A673 (cell line): ENCODE data around the gene UTP20. TPM values are rescaled to one million over a fixed set of nuclear protein-coding genes. Genes with fewer than 3 reads are reported as not detected.

Experiments used
- BruUV-seq: library from RNA; stranded (reverse); fragments of 400-500 nt; replicated peaks from 2 replicates; lab custom pipeline; 2021; lab: Mats Ljungman, UMichigan
- CTCF ChIA-PET: fragments of 300-600 bp; sonication (Branson Sonifier 250); formaldehyde crosslinking; loops from one replicate; lab custom pipeline; 2022; ENCODE audit warnings: antibody characterized with exemption; lab: Charles Lee
- POLR2A ChIA-PET: fragments of 300-600 bp; sonication (Branson Sonifier 250); formaldehyde crosslinking; loops from one replicate; lab custom pipeline; 2022; ENCODE audit warnings: antibody characterized with exemption; ENCODE audit not compliant: low non-redundant PET; lab: Charles Lee
- DNase-seq: peaks from one replicate; pipeline ENCODE4 v3.0.0-alpha.2; 2015; ENCODE audit warnings: low spot score
- H3K27ac ChIP-seq: fragments of 200-600 bp; sonication (generic); 2 replicates; pipeline ENCODE4 v1.5.1; 2016; ENCODE audit warnings: mixed run types, low read depth, mild to moderate bottlenecking, mixed read lengths, antibody characterized with exemption, low read length; ENCODE audit not compliant: poor library complexity, severe bottlenecking
- H3K27me3 ChIP-seq: fragments of 200-600 bp; sonication (generic); replicated peaks from 2 replicates; pipeline ENCODE4 v1.6.1; 2017; ENCODE audit warnings: mixed run types, low read depth, mild to moderate bottlenecking, mixed read lengths, antibody characterized with exemption, low read length; ENCODE audit not compliant: insufficient read depth, poor library complexity
- H3K36me3 ChIP-seq: fragments of 200-600 bp; sonication (generic); 2 replicates; pipeline ENCODE4 v1.6.1; 2016; ENCODE audit warnings: mixed run types, mild to moderate bottlenecking, mixed read lengths, antibody characterized with exemption, low read length; ENCODE audit not compliant: insufficient read depth, poor library complexity, severe bottlenecking
- H3K4me1 ChIP-seq: fragments of 200-600 bp; sonication (generic); 2 replicates; pipeline ENCODE4 v1.6.1; 2017; ENCODE audit warnings: mixed run types, mild to moderate bottlenecking, mixed read lengths, antibody characterized with exemption, low read length; ENCODE audit not compliant: insufficient read depth, poor library complexity, severe bottlenecking
- H3K4me3 ChIP-seq: fragments of 200-600 bp; sonication (generic); 2 replicates; pipeline ENCODE4 v1.5.1; 2016; ENCODE audit warnings: low read depth, mixed run types, mild to moderate bottlenecking, mixed read lengths, low read length; ENCODE audit not compliant: poor library complexity, severe bottlenecking
- H3K9me3 ChIP-seq: fragments of 200-600 bp; sonication (generic); 2 replicates; pipeline ENCODE4 v1.6.1; 2016; ENCODE audit warnings: mixed run types, low read depth, mild to moderate bottlenecking, mixed read lengths, antibody characterized with exemption, low read length; ENCODE audit not compliant: poor library complexity, severe bottlenecking
- CTCF ChIP-seq: fragments of 300-800, 200-600 bp; sonication (generic); conservative IDR thresholded peaks from 2 replicates; pipeline ENCODE4 v1.5.1; 2017; ENCODE audit warnings: low read depth, mild to moderate bottlenecking, antibody characterized with exemption, low read length, moderate library complexity, mixed read lengths
- EZH2 ChIP-seq: fragments of 200-600 bp; sonication (generic); IDR thresholded peaks from 2 replicates; pipeline ENCODE4 v1.6.1; 2017; ENCODE audit warnings: borderline replicate concordance, low read depth, mild to moderate bottlenecking, mixed read lengths, antibody characterized with exemption, low read length; ENCODE audit not compliant: poor library complexity, severe bottlenecking
- intact Hi-C: fragments of 100-400 bp; cut with micrococcal nuclease; formaldehyde crosslinking; loops from one replicate; pipeline ENCODE4 v1.10.0; 2022; ENCODE audit not compliant: unreplicated experiment
- total RNA-seq: library from RNA; stranded (reverse); gene quantifications from 2 replicates; pipeline ENCODE4 v1.2.3, GENCODE V29; 2021

The UTP20 gene
- total RNA-seq, 1 experiment from 2014 or later = 53.5 TPM

- POLR2A ChIA-PET = no interaction called here
- Histone ChIP-seq H3K4me3 (no peak overlapping the region), H3K36me3 (no peaks in the 10 kb centered on the region), H3K27me3 (no peaks in the 10 kb centered on the region), H3K9me3 (no peaks in the 10 kb centered on the region), H3K4me1 (no peaks in the 10 kb centered on the region), H3K27ac (no peak overlapping the region)
- CTCF ChIA-PET = no interaction called here
- TF ChIP-seq EZH2 = no peak
- no peak for TF ChIP-seq CTCF
- DNase-seq = no peak
- intact Hi-C loops = no loop called here
- no TSS peak for BruUV-seq
These were observed 22.5 kb upstream of the UTP20 start for GRCh38 chr12:101257357-101257756.

GRCh38 chr12:101267111-101267510 is 12.8 kb upstream of the UTP20 start:
- Histone ChIP-seq H3K36me3 (no peaks in the 10 kb centered on the region), H3K9me3 (no peaks in the 10 kb centered on the region), H3K4me1 (no peaks in the 10 kb centered on the region), H3K27me3 (no peaks in the 10 kb centered on the region), H3K4me3 (no peak overlapping the region), H3K27ac (no peak overlapping the region)
- ChIA-PET POLR2A (no interaction called here), CTCF (no interaction called here)
- intact Hi-C loops = no loop called here
- DNase-seq = no peak
- TF ChIP-seq CTCF = no peak
- TF ChIP-seq EZH2 = no peak
- BruUV-seq = no TSS peak

GRCh38 chr12:101276433-101276832 is 3.5 kb upstream of the UTP20 start:
- no peaks in the 10 kb centered on the region for H3K9me3 ChIP-seq
- POLR2A ChIA-PET = no interaction called here
- no peak overlapping the region for H3K4me3 ChIP-seq
- intact Hi-C loops = no loop called here
- BruUV-seq = no TSS peak
- no peak overlapping the region for H3K27ac ChIP-seq
- H3K36me3 ChIP-seq = no peaks in the 10 kb centered on the region
- CTCF ChIA-PET = no interaction called here
- no peak for TF ChIP-seq EZH2
- TF ChIP-seq CTCF = no peak
- H3K27me3 ChIP-seq = no peaks in the 10 kb centered on the region
- peaks cover 7% of the 10 kb centered on the region for H3K4me1 ChIP-seq
- DNase-seq = no peak
